Activated T-helper 1 cell treated with anti-CD3 and anti-CD28 coated beads, Interleukin-2, amount 50 U/mL, for 16 hours (primary cell): ENCODE measurements around the gene TUFM.
"Not testable (repeated sequence)": the region's sequence is repeated elsewhere in the genome, so short reads cannot be mapped to it uniquely, and the experiment has no call there.

ENCODE experiments used
- DNase-seq, 2 donors: peaks; one replicate each; pipeline ENCODE4 v3.0.0-alpha.2; 2020; ENCODE audit warnings: low read depth in 1 of 2, low spot score in 1 of 2

Gene TUFM

GRCh38 chr16:28839004-28839639 is 7.0 kb downstream of the TUFM start:
- no peak for DNase-seq

- no peak for DNase-seq
Measured at GRCh38 chr16:28838558-28838918, 7.6 kb downstream of the TUFM start.

- no peak for DNase-seq
Measured at GRCh38 chr16:28837672-28838557, 8.2 kb downstream of the TUFM start.

GRCh38 chr16:28836761-28837064 is 9.4 kb downstream of the TUFM start:
- no peak for DNase-seq

GRCh38 chr16:28835864-28836760 is 10.0 kb downstream of the TUFM start:
- no peak for DNase-seq

- DNase-seq, result no peak
Measured at GRCh38 chr16:28834873-28835863, 11.0 kb downstream of the TUFM start.

GRCh38 chr16:28834349-28834748 is 11.8 kb downstream of the TUFM start:
- no peak for DNase-seq

- no peak for DNase-seq
Measured at GRCh38 chr16:28830531-28830930, 15.6 kb downstream of the TUFM start.

GRCh38 chr16:28829747-28830146 is 16.4 kb downstream of the TUFM start:
- no peak for DNase-seq

- DNase-seq, result no peak
Measured at GRCh38 chr16:28826141-28826540, 20.0 kb downstream of the TUFM start.

- no peak for DNase-seq
Measured at GRCh38 chr16:28824717-28824973, 21.5 kb downstream of the TUFM start.

- peak; percentile 81 to 95 for DNase-seq
Measured at GRCh38 chr16:28823873-28824716, 22.1 kb downstream of the TUFM start.

GRCh38 chr16:28823291-28823872 is 22.8 kb downstream of the TUFM start:
- DNase-seq, result no peak

GRCh38 chr16:28822520-28823290 is 23.4 kb downstream of the TUFM start, which contains the start of gene ATXN2L:
ATXN2L (plus strand) TSS chr16:28822999; CDS start chr16:28823260, 261 bp downstream.
- peak; percentile 86 to 93 for DNase-seq

GRCh38 chr16:28821874-28822519 is 24.2 kb downstream of the TUFM start:
- DNase-seq, result no peak

- DNase-seq, result not testable (repeated sequence)
Measured at GRCh38 chr16:28820546-28820945, 25.6 kb downstream of the TUFM start.

- DNase-seq, result no peak
Measured at GRCh38 chr16:28820016-28820415, 26.1 kb downstream of the TUFM start.

GRCh38 chr16:28807445-28808120 is 38.6 kb downstream of the TUFM start:
- DNase-seq, result not testable (repeated sequence)
